GM21515 (cell line): ENCODE results near the gene SLC38A7.
A peak's percentile ranks its signal among the peaks of the same experiment; 100 is the strongest.
"Not testable (repeated sequence)": the region's sequence is repeated elsewhere in the genome, so short reads cannot be mapped to it uniquely, and the experiment has no call there.

Source experiments
- ATAC-seq: cut with Tn5 transposase; IDR thresholded peaks from one replicate; pipeline ENCODE4 v1.9.1; 2021; ENCODE audit not compliant: unreplicated experiment

The SLC38A7 gene, protein sequence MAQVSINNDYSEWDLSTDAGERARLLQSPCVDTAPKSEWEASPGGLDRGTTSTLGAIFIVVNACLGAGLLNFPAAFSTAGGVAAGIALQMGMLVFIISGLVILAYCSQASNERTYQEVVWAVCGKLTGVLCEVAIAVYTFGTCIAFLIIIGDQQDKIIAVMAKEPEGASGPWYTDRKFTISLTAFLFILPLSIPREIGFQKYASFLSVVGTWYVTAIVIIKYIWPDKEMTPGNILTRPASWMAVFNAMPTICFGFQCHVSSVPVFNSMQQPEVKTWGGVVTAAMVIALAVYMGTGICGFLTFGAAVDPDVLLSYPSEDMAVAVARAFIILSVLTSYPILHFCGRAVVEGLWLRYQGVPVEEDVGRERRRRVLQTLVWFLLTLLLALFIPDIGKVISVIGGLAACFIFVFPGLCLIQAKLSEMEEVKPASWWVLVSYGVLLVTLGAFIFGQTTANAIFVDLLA

DNA sequence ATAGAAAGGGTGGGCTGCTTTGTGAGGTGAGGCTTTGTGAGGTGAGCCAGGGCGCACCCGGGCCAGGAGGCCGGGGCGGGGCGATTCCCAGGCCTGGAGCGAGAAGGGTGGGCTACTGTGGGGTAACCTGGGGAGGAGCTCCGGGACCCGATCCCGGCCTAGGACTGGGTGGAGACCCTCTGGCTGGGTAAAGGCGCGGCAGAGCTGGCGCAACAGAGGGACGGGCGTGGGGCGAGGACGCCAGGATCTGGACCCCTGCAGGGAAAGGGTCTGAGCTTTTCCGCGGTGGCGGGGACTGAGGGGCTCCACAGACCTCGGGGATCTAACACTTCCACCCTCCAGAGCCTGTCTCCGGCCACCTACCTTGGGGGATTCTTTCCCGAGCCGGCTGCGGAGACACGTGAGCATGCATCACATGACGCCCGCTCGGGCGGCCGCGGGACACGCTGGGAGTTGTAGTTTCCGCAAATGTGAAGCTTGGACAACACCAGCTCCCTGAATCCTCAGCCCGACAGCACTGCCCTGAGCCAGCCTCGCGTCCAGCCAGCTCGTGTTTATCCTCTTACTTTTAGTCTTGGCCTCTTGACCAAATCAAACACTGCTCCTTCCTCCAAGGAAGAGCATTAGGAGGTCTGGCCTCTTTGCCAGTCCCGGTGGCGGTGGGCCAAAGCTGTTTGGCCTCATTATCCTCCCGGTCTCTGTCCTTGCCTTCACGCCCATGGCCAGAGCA is at the start of gene SLC38A7:
SLC38A7 (minus strand) TSS at position 417 of the 730 bp plus-strand sequence. CDS start 4,644 bp downstream, outside the sequence.
- ATAC-seq: peak; percentile 98

DNA sequence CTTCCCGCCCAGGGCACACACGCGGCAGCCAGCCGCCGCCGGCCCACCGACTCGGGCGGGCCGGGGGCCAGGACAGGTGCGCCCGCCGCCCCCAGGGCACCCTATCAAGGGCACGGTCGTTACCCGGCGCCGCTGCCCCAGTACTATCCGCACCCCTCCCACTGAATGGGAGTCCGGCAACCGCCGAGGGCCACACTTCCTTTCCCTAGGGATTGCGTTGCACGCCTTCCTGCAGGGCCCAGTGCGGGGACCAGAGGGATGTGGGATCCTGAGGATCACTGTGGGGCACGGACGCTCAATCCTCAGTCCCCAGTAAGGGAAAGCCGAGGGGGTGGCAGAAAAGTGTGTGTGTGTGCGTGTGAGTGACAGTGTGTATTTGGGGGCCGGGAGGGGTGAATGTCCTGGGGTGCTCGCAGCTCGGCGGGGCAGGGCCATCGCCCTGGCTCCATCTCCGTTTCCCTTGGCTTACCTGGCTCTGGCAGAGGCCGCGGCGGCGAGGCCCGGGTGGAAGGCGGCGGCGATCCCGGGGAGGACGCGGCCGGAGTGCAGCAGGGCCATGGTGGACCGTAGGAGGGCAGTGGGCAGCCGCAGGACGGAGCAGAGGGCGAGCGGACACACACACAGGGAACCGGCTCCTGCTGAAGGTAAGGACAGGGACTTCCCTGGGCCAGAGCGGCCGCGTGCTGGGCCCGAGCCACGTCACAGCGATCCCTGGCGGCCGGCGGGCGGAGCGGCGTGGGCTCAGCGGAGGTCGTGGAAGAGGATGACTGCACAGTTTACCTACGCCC is 49.3 kb upstream of the SLC38A7 start, which contains the start of gene GOT2:
GOT2 (minus strand) TSS at position 646 of the 788 bp plus-strand sequence; CDS start at position 558, 88 bp downstream.
- peak; percentile 95 for ATAC-seq

DNA sequence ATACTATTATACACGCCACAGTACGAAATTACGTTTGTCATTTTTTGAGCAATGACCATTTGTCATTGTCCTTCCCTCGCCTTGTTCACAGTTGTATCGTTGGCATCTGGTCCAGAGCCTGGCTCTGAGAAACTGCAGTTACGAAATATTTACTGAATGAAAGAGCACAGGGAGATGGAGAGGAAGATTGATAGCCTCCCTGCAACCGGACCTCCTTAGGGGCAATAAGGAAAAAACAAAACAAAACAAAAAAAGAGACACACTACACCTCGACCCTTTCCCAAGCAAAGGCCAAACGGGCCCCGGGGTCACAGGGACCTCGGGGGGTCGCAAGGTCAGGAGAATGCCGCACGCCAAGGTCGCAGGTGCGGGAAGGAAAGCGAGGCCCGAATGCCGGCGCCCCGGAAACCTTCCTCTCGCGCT is 48.7 kb upstream of the SLC38A7 start:
- no peak for ATAC-seq

DNA sequence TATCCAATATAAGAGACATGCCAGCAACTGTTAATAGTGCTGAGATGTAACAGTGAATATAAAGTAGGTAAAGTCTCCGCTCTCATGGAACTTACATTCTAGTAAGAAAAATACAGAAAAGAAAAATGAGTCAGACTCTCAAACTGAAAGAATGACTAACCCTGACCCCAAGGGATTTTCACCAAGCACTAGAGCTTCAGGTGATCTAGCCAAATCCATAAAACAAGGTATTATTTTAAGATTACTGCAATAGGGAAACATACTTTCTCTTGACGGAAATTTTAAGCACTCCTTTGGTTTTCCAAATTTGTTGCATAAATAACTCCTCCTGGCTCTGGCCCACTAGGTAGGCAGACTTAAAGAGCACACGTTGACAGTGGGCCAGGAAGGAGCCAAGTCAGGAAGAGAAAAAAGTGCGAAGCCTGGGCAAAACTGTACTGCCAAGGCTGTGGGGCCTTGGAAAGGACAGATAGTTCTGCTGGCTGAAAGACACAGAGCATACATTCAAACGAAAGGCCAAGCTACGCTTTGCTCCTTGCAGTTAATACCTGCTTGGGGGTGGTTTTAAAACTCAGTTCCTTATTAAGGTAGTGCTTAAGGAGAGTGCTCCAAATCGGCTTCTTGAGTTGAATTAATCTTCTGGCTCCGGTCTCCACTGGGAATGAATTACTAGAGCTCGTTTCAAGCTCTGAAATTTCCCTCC is 48.1 kb upstream of the SLC38A7 start:
- ATAC-seq: peak; percentile 29

DNA sequence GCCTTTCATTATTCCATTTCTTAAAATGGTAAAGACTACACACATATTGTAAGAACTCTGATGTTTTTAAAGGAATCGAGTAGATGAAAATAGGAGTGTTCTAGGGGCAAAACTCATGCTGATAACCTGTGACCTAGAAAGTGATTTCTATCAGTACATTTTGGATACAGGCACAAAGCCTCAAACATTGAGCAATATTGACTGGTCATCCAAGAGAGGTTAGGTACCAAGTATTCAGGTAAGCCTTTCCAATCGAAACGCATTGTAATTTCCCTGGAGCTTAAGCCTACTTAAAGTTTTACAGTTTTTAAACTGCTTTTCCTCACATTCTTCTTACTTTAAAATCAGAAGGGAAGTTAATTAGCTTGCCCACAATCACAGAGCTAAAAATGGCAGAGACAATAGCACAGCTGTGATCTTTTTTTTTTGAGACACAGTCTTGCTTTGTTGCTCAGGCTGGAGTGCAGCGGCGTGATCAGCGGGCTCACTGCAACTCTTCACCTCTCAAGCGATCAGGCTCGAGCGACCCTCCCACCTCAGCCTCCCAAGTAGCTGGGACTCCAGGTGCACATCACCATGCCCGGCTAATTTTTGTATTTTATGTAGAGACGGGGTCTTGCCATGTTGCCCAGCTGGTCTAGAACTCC is 46.3 kb upstream of the SLC38A7 start:
- no peak for ATAC-seq

DNA sequence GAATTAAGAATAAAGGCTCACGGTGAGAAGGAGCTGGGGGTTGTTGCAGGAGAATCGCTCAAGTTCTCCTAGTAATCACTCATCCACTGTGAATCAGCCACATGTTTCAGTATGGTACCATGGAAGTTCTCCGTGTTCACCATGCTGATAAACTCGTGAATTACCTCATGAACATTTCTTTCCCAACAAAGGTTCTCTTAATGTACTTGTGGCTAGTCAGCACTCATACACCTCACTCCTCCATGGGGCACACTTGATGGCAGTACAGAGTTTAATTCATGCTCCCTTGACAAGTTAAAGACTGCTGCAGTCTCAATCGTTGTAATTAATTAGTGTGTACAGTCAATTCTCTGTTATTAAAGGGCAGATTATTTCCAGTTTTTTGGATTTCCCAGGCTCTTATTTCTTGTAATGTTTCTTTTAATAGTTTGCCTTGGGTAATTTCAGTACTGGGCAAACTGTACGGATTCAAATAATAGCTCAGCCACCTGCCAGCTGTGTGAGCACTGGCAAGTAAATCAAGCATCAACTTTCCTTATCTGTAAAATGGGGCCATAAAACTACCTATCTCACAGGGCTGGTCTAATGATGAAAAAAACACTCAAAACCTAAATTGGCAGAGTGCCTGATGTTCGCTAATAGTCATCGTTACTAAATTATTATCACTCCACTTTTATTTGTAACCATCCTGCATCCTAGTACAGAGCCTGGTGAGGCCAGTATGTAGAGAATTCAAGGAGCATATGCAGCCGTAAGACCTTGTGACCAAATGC is 43.4 kb upstream of the SLC38A7 start:
- no peak for ATAC-seq

DNA sequence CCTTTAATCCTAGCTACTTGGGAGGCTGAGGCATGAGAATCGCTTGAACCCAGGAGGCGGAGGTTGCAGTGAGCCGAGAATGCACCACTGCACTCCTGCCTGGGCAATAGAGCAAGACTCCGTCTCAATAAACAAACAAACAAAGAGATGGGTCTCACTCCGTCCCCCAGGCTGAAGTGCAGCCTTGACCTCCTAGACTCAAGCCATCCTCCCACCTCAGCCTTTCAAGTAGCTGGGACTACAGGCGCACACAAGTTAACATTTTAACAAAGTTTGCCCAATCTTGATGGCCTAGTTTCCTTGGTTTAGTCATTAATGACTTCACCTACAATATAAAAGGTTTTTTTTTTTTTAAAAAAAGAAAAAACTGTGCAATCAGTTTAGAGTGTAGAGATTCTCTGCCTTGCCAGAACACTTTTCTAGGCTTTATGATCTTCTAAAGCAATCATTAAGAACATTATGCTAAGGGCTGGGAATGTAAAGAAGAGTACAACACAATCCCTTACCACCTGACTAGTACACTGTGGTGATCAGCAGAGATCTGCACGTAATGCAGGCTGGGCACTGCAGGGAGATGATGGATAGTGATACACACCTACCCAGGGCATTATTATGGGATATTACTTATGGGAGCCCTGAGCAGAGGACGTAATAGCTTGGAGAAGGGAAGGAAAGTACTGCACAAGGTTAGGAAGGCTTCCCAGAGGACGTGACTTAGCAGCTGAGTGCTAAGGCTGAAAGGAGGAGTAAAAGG is 42.6 kb upstream of the SLC38A7 start:
- ATAC-seq: no peak

DNA sequence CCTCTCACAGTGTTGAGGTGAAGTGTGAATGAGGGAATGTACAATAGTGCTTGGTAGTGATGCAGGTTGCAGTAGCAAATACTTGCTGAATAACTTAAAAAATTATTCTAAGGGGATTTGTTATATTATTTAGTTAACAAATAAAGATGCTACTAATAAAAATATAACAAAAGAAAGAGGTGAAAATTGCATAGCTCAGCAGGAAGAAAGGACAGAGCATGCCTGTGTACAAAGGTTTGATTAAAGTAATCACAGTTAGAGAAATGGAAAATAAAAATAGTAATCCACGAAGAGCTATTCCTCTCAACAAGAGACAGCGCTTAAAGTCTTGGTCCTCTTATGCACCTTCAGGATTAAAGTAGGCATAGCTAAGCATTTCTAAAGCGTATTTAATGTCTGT is 38.5 kb upstream of the SLC38A7 start:
- ATAC-seq: no peak

DNA sequence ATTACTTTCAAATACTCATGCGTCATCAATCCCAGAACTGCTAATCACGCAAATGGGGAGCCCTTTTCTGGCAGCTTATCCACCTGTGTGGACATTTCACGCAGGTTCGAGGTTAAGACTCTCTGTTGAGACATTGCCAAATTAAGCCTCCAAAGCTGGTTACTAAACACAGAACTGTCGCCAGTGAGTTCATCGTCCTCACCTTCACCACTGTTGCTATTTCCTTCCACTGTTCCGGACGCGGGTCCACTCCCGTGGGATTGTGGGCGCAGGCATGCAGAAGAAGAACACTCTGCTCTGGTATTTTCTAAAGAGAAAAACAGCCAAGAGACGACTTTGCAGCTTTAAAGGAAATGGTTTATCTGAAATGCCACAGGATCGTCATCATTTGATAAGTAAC is 33.4 kb upstream of the SLC38A7 start:
- no peak for ATAC-seq

DNA sequence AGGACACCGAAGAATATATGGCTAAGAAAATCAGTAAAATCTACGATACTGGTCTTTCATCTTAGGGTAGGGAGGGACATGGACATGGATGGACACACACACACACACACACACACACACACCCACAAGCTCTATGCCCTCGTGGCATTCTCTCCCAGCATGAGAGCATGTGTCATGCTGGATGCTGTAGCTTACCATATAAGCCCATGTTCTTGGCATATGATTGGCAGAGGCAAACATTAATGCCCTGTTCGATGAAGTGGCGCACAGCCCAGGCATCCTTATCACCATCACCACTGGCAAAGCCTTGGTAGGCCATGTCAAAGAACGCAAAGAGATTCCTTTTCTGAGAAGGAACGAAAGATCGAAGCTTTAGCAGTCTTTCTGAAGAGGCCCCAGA is 31.9 kb upstream of the SLC38A7 start:
- no peak for ATAC-seq

DNA sequence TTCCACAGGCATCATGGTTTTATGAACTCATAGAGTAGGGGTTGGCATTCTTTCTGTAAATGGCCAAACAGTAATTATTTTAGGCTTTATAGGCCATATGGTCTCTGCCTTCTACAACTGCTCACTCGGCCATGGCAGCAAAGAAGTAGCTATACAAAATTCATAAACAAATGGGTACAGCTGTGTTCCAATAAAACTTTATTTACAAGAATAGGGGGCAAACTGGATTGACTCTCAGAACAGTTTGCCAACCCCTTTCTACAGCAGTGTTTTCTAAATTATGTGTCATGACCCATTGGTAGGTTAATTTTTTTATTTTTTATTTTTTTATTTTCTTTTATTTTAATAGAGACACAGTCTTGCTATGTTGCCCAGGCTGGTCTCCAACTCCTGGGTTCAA is 29.2 kb upstream of the SLC38A7 start:
- ATAC-seq: no peak

DNA sequence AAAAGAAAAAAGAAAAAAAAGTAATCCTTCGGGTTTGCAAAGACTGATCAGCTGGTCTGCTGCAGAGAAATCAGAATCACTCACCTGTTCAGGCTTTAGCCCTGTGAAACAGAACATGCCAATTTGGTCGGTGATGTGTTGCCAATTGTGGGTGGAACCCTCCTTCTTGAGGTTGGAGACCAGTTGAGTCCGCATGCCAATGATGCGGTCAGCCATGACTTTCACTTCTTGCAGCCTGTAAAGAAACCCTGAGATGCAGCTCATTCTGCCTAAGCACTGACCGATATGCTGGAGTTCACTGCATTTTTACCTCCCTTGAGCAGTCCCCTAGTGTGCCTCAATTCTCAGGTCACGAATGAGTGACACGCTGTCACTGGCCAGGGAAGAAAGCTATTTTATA is 24.8 kb upstream of the SLC38A7 start:
- no peak for ATAC-seq

DNA sequence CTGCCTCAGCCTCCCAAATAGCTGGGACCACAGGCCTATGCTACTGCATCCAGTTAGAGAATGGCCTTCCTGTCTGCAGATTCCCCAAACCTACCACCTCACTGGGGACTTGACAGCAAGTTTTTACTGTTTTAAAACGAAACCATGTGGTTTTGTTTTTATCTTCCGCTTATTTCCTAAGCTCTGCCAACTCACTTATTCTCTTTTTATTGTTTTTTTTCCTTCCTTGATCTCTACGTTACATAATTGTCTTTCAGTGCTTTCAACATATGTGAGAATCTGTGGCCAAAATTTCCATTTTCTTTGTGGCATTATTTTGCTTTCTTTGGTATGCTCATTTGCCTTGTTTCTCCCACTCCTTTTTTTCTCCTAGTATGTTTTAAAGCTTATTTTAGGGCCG is 14.6 kb upstream of the SLC38A7 start:
- ATAC-seq: no peak

DNA sequence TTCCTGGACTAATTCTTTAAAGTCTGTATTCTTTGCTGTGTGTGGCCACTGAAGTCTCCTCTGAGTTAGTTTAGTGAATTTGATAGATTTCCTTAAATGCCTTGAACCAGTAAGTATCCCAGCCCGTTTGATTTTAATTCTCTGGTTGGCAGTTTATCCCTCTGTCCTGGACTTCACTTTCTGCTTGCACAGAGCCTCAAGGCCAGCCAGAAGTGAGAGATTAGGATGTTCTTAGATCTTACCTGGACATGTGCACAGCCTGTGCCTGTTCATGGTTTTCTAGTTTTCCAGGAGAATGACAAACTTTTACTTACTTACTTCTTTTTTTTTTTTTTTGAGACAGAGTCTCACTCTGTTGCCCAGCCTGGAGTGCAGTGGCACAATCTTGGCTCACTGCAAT is 10.8 kb upstream of the SLC38A7 start:
- ATAC-seq: no peak

DNA sequence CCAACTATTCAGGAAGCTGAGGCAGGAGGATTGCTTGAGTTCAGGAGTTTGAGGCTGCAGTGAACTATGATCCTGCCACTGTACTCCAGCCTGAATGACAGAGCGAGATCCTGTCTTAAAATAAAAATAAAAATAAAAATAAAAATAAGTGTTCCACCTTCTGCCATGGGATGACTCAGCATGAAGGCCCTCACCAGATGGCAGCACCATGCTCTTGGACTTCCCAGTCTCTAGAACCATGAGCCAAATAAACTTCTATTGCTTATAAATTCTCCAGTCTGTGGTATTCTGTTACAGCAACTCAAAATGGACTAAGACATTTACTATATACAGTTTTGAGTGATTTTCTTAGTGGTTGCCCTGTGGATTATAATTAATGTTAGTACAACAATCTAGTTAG is 7.9 kb upstream of the SLC38A7 start:
- no peak for ATAC-seq

DNA sequence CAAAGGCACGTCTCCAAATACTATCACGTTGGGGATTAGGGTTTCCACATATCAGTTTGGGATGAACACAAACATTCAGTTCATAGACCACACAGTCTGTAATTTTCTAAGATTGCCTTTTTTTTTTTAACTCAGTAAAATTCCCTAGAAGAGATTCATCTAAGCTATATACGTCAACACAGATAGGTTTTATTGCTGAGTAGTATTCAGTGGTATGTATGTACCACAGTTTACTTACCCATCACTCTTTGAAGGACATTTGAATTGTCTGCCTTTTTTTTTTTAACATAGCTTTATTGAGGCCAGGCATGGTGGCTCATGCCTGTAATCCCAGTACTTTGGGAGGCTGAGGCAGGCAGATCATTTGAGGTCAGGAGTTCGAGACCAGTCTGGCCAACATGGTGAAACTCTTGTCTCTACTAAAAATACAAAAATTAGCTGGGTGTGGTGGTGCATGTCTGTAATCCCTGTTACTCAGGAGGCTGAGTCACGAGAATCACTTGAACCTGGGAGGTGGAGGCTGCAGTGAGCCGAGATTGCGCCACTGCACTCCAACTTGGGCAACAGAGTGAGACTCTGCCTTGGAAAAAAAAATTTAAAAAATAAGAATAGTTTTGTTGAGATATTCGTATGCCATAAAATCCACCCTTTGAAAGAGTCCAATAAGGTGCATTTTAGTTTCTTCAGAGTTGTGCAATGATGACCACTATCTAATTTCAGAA is 2.6 kb upstream of the SLC38A7 start:
- ATAC-seq: not testable (repeated sequence)

DNA sequence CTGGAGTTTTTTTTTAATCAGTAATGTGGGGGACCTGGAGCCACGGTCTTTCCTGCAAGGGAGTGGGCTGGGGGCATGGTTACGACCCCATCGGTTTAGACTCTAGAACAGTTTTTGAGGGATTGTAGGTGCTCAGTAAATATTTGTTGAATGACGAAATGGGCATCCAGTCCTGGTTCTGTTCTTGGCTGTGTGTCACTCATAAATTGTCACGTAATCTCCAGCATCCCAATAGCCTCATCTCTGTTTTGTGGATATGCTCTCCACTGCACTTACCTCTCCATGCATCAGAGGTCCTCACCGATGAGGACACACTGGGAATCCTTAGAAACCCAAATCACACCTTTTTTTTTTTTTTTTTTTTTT is 497 bp upstream of the SLC38A7 start:
- ATAC-seq: no peak

DNA sequence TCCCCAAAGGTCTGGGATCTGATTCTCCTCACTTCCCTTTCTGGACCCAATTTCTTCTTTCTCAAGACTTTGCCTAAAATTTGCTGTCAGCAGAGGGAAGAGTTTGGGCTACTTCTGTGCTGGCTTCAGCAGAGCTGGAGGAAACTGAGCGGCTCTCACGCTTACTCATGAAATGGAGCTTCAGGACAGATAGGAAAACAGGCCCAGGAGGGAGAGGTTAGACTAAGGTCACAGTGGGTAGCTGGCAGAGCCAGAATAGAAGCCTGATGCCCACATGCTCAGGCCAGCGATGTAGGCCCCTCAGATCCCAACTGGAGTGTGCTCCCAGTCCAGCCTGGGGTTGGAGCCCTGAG is 593 bp downstream of the SLC38A7 start:
- no peak for ATAC-seq
